Karpas-422 (cell line): ENCODE results near the gene MEAK7. TPM values are rescaled to one million over a fixed set of nuclear protein-coding genes. Genes with fewer than 3 reads are reported as not detected.

Source experiments
- DNase-seq: peaks from one replicate; pipeline ENCODE4 v3.0.0-alpha.2; 2015
- H2AFZ ChIP-seq: fragments of 200-600 bp; sonication (generic); 2 replicates; pipeline ENCODE4 v1.6.1; 2014; ENCODE audit warnings: antibody characterized with exemption, low read length, mixed read lengths
- H3K27ac ChIP-seq: fragments of 200-600 bp; sonication (generic); 2 replicates; pipeline ENCODE4 v1.5.1; 2014; ENCODE audit warnings: mild to moderate bottlenecking, low read length, moderate library complexity
- H3K27me3 ChIP-seq: fragments of 200-600 bp; sonication (generic); 2 replicates; pipeline ENCODE4 v1.6.1; 2014; ENCODE audit warnings: low read length, mixed read lengths
- H3K36me3 ChIP-seq: fragments of 200-600 bp; sonication (generic); 2 replicates; pipeline ENCODE4 v1.6.1; 2014; ENCODE audit warnings: low read length, mixed read lengths; ENCODE audit not compliant: insufficient read depth
- H3K4me1 ChIP-seq: fragments of 200-600 bp; sonication (generic); 2 replicates; pipeline ENCODE4 v1.6.1; 2014; ENCODE audit warnings: mild to moderate bottlenecking, low read length, mixed read lengths
- H3K4me2 ChIP-seq: fragments of 200-600 bp; sonication (generic); 2 replicates; pipeline ENCODE4 v1.6.1; 2014; ENCODE audit warnings: low read length, low read depth, mild to moderate bottlenecking; ENCODE audit not compliant: poor library complexity, severe bottlenecking
- H3K4me3 ChIP-seq: fragments of 200-600 bp; sonication (generic); 2 replicates; pipeline ENCODE4 v1.5.1; 2014; ENCODE audit warnings: mild to moderate bottlenecking, antibody characterized with exemption, low read length, mixed read lengths
- H3K79me2 ChIP-seq: fragments of 200-600 bp; sonication (generic); 2 replicates; pipeline ENCODE4 v1.6.1; 2014; ENCODE audit warnings: mild to moderate bottlenecking, low read length, mixed read lengths
- H3K9ac ChIP-seq: fragments of 200-600 bp; sonication (generic); 2 replicates; pipeline ENCODE4 v1.6.0; 2014; ENCODE audit warnings: low read length
- H3K9me2 ChIP-seq: fragments of 200-600 bp; sonication (generic), shearing (Covaris generic); replicated peaks from 2 replicates; pipeline ENCODE4 v1.6.0; 2014; ENCODE audit warnings: mild to moderate bottlenecking, low read length, moderate library complexity; ENCODE audit not compliant: insufficient read depth
- H3K9me3 ChIP-seq: fragments of 300-700, 200-600 bp; sonication (generic); 2 replicates; pipeline ENCODE4 v1.6.1; 2014; ENCODE audit warnings: low read length, mixed read lengths
- H4K20me1 ChIP-seq: fragments of 200-600 bp; sonication (generic); 2 replicates; pipeline ENCODE4 v1.6.1; 2014; ENCODE audit warnings: mild to moderate bottlenecking, antibody characterized with exemption, low read length, low read depth; ENCODE audit not compliant: insufficient read depth
- total RNA-seq: library from RNA; depleted of rRNA; stranded (reverse); fragments of >200 nt; shearing (Covaris generic); gene quantifications from 2 replicates; pipeline ENCODE4 v1.2.3, GENCODE V29; 2014; ENCODE audit warnings: low replicate concordance

Gene MEAK7
- total RNA-seq, 1 experiment from 2014 or later, result 10.7 TPM

DNA sequence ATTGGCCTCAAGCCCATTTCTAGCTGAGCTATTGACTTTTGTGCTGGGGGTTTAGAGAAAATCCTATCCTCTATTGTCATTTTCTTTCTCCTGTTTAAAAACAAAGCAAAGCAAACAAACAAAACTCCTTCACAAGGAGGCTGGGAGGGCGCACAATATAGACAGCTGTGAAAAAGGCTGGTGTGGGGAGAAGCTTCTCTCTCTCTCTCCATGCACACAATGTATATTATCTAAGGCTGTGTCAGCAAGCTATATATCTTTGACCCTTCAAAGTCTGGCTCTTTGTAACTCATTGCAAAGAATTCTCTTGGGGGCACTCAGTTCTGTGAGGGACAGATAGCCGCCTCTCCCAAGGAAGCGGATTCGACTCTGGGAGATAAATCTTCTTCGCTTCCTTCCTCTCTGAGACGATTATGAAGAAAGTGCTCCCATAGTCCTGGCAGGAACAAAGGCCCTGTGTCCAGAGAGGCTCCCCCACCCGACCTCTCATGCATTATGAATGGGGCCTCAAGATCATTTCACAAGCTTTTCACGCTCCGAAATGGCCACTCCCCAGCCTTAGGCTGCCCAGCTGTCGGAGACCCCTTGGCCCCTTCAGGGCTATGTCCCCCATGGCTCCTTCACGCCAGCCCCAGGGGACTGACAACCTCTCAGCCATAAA, 33.2 kb upstream of the MEAK7 start:
- H3K27me3 ChIP-seq, result no peaks in the 10 kb centered on the region
- H2AFZ ChIP-seq, result no peak overlapping the region
- no peaks in the 10 kb centered on the region for H3K4me1 ChIP-seq
- no peak for DNase-seq
- H3K36me3 ChIP-seq, result no peaks in the 10 kb centered on the region
- H3K4me3 ChIP-seq, result no peak overlapping the region
- no peaks in the 10 kb centered on the region for H3K9me2 ChIP-seq
- H3K4me2 ChIP-seq, result no peak overlapping the region
- H3K79me2 ChIP-seq, result no peaks in the 10 kb centered on the region
- H3K27ac ChIP-seq, result no peak overlapping the region
- no peak overlapping the region for H3K9ac ChIP-seq
- no peaks in the 10 kb centered on the region for H3K9me3 ChIP-seq
- no peaks in the 10 kb centered on the region for H4K20me1 ChIP-seq

DNA sequence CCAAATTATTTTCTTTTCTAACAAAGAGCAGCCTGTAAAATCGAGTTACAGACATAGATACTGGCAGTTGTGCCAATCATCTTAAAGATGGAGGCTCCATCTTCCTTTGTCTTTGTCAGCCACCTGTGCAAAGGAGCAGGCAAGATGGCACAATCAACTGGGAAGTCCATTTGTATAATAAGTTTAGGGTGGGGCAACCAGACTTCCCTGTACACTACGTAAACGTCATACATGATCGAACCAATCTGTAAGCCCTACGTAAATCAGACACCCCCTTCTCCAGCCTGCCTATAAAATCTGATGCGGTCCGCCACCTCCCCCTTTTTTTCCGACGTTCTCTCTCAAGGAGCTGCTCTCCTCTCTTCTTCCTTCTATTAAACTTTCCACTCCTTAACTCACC, 31.4 kb upstream of the MEAK7 start:
- H3K36me3 ChIP-seq, result no peaks in the 10 kb centered on the region
- H3K9ac ChIP-seq, result no peak overlapping the region
- H3K27ac ChIP-seq, result no peak overlapping the region
- DNase-seq, result no peak
- H3K4me1 ChIP-seq, result no peaks in the 10 kb centered on the region
- no peaks in the 10 kb centered on the region for H3K9me3 ChIP-seq
- H3K4me3 ChIP-seq, result no peak overlapping the region
- no peaks in the 10 kb centered on the region for H3K79me2 ChIP-seq
- no peak overlapping the region for H2AFZ ChIP-seq
- no peaks in the 10 kb centered on the region for H3K27me3 ChIP-seq
- H4K20me1 ChIP-seq, result no peaks in the 10 kb centered on the region
- H3K9me2 ChIP-seq, result no peaks in the 10 kb centered on the region
- no peak overlapping the region for H3K4me2 ChIP-seq

DNA sequence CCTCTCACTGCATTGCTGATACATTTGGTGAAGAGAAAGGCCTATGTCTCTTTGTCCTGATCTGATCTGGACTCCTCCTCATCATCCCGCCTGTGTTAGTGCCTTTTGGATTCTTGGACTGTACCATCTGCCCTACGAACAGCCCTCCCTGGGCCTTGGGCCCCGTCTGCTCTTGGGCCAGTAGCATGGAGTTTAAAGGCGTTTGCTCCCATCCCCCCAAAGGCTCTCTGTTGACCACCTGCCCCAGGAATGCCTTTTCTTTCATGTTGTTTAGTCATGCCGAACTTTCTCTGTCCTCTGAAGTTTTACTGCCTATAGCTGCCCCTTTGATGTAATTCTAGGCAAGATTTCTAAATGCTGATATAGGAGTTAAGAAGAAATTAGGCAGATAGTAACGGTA, 30.9 kb upstream of the MEAK7 start:
- Histone ChIP-seq H3K9ac (no peak overlapping the region), H3K4me1 (no peaks in the 10 kb centered on the region), H4K20me1 (no peaks in the 10 kb centered on the region), H3K4me2 (no peak overlapping the region), H3K4me3 (no peak overlapping the region), H2AFZ (no peak overlapping the region), H3K27me3 (no peaks in the 10 kb centered on the region), H3K79me2 (no peaks in the 10 kb centered on the region), H3K27ac (no peak overlapping the region), H3K9me3 (no peaks in the 10 kb centered on the region), H3K36me3 (no peaks in the 10 kb centered on the region), H3K9me2 (no peaks in the 10 kb centered on the region)
- DNase-seq, result no peak

- H3K9me2 ChIP-seq, result no peaks in the 10 kb centered on the region
- H3K27ac ChIP-seq, result no peak overlapping the region
- H3K36me3 ChIP-seq, result no peaks in the 10 kb centered on the region
- H2AFZ ChIP-seq, result no peak overlapping the region
- H3K79me2 ChIP-seq, result no peaks in the 10 kb centered on the region
- H3K4me3 ChIP-seq, result no peak overlapping the region
- no peaks in the 10 kb centered on the region for H3K4me1 ChIP-seq
- H3K9ac ChIP-seq, result no peak overlapping the region
- H3K9me3 ChIP-seq, result peaks cover 2% of the 10 kb centered on the region; the same call in 1 of the 2 replicates
- H3K27me3 ChIP-seq, result no peaks in the 10 kb centered on the region
- no peaks in the 10 kb centered on the region for H4K20me1 ChIP-seq
- DNase-seq, result no peak
- no peak overlapping the region for H3K4me2 ChIP-seq
These were observed 30.4 kb upstream of the MEAK7 start for GRCh38 chr16:84534815-84535214.

DNA sequence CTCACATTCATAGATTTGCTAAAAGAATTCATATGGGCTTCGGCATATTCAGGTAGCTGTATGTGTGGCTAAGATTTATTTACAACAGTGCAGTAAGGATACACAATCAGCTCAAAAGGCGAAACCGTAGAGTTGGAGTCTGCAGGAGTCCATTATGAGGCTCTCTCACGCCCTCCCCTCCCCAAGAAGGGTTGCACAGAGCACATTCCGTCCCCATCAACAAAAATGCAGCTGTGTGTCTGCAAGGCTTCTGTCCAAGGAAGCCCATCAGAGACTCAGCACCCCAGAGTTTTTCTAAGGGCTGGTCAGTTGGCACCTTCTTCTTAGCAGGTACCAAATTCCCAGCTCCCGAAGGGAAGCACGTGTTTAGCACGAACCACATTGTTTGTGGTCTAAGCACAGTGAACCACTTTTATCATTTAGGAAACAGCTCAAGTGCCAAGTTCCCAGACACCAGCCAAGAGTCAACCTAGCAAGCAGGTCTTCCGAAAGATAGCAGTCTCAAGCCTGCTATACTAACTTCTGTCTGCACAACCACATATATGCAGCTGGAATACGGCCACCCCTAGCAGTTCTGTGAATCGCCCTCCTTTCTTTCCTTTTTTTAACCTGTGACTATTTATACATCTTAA, 28.5 kb upstream of the MEAK7 start:
- Histone ChIP-seq H3K36me3 (no peaks in the 10 kb centered on the region), H3K79me2 (no peaks in the 10 kb centered on the region), H4K20me1 (no peaks in the 10 kb centered on the region), H3K27me3 (no peaks in the 10 kb centered on the region), H3K9ac (no peak overlapping the region), H3K4me2 (no peak overlapping the region), H3K4me1 (no peaks in the 10 kb centered on the region), H3K9me3 (peaks cover 4% of the 10 kb centered on the region; the same call in 1 of the 2 replicates), H3K9me2 (no peaks in the 10 kb centered on the region), H3K4me3 (no peak overlapping the region), H3K27ac (no peak overlapping the region), H2AFZ (no peak overlapping the region)
- DNase-seq, result no peak

DNA sequence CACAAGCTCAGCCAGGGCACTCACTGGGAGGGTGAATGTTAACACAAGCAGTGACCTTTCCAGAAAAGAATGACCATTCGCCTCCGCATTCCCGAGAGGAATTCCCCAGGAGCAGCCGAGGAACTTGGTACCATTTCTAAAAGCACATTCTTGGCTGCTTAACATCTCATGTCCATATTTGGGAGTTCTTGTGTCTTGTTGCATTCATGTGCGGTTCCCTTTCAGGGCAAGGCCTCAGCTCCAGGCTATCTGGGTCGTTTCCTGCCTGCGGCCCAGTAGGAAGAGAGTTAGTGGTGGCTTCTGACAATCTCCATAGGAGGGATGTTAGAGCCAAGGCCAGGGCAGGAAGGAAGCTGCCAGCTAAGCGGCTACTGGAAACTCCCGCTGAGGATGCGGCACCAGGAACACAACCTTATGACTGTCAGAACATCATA, 27.8 kb upstream of the MEAK7 start:
- no peaks in the 10 kb centered on the region for H3K79me2 ChIP-seq
- H3K9me2 ChIP-seq, result no peaks in the 10 kb centered on the region
- H3K4me1 ChIP-seq, result no peaks in the 10 kb centered on the region
- H2AFZ ChIP-seq, result no peak overlapping the region
- no peaks in the 10 kb centered on the region for H4K20me1 ChIP-seq
- H3K9ac ChIP-seq, result no peak overlapping the region
- no peaks in the 10 kb centered on the region for H3K36me3 ChIP-seq
- H3K27ac ChIP-seq, result no peak overlapping the region
- no peak overlapping the region for H3K4me3 ChIP-seq
- peaks cover 4% of the 10 kb centered on the region; the same call in 1 of the 2 replicates for H3K9me3 ChIP-seq
- DNase-seq, result no peak
- H3K4me2 ChIP-seq, result no peak overlapping the region
- H3K27me3 ChIP-seq, result no peaks in the 10 kb centered on the region

DNA sequence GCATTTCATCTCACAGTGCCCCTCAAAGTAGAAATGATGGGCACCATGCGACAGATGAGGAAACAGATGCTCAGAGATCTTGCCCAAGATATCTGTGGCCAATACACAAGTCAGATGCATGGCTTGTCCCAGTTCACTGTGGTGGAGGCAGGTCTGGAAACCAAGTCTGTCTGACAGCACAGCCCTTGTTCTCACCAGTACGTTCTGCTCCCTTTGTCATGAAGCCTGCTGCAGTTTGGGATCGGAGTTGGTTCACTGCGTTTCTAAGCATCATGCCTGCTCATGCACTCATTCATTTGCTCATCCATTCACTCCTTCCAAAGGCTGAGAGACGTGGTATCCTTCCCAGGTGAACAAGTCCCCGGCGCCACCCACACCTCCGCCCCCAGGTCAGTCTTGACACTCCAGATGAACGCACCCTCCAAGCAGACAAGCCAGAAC, 27.2 kb upstream of the MEAK7 start:
- Histone ChIP-seq H3K4me3 (no peak overlapping the region), H4K20me1 (no peaks in the 10 kb centered on the region), H3K79me2 (no peaks in the 10 kb centered on the region), H3K9ac (no peak overlapping the region), H3K9me2 (no peaks in the 10 kb centered on the region), H2AFZ (no peak overlapping the region), H3K36me3 (no peaks in the 10 kb centered on the region), H3K4me2 (no peak overlapping the region), H3K4me1 (no peaks in the 10 kb centered on the region), H3K9me3 (peaks cover 4% of the 10 kb centered on the region; the same call in 1 of the 2 replicates), H3K27ac (no peak overlapping the region), H3K27me3 (no peaks in the 10 kb centered on the region)
- no peak for DNase-seq

DNA sequence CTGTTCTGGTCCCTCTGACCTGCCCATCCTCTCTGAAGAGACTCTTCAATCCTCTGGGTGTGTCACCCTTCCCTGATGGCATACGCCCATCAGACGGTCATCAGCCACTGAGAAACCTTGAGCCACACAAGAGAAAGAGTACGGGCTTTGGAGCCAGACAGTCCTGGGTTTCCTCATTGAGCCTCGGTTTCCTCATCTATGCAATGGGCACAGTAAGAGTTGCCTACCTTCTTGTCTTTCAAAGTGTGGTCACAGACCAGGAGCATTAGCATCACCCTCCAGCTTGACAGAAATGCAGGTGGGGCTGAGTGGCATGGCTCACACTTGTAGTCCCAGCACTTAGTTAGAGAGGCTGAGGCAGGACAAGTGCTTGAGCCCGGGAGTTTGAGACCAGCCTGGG, 26.1 kb upstream of the MEAK7 start:
- DNase-seq, result no peak
- Histone ChIP-seq H3K4me2 (no peak overlapping the region), H3K27me3 (no peaks in the 10 kb centered on the region), H3K27ac (no peak overlapping the region), H3K36me3 (no peaks in the 10 kb centered on the region), H3K4me1 (no peaks in the 10 kb centered on the region), H3K9me2 (no peaks in the 10 kb centered on the region), H4K20me1 (no peaks in the 10 kb centered on the region), H3K9me3 (peaks cover 4% of the 10 kb centered on the region; the same call in 1 of the 2 replicates), H2AFZ (no peak overlapping the region), H3K9ac (no peak overlapping the region), H3K79me2 (no peaks in the 10 kb centered on the region), H3K4me3 (no peak overlapping the region)
